GM12864 (cell line): ENCODE measurements around the gene ELOVL7.

Experiments
- DNase-seq: peaks from one replicate; pipeline ENCODE4 v3.0.0-alpha.2; 2011; ENCODE audit warnings: low read depth
- H3K4me3 ChIP-seq: 2 replicates; pipeline ENCODE4 v1.5.1; 2011; ENCODE audit warnings: mild to moderate bottlenecking, low read depth, low read length, control low read depth
- TF ChIP-seq, protein P1 (sequence below): IDR thresholded peaks from 2 replicates; pipeline ENCODE4 v1.5.1; 2011; ENCODE audit warnings: low read depth, mild to moderate bottlenecking, moderate library complexity, low read length, control low read depth, inconsistent platforms; ENCODE audit errors: missing control alignments

Gene ELOVL7

DNA sequence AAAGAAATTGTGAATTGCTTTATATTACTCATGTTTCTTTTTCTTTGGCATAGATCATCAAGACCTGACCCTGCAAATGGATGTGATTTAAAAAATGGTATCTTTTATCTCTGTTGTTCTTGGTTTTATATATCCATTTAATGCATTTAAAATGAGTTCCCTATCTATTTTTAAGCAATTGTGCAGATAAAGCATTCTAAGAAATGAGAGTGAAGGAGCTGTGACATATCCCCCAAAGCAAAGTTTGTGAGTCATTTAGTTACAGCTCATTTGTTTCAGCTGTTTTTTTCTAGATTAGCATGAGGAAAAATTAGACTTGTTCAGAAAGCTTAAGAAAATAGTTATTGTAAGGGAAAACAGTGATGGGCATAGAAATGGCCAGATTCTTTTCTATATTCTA lies 7.6 kb upstream of the ELOVL7 start:
- DNase-seq, result no peak

DNA sequence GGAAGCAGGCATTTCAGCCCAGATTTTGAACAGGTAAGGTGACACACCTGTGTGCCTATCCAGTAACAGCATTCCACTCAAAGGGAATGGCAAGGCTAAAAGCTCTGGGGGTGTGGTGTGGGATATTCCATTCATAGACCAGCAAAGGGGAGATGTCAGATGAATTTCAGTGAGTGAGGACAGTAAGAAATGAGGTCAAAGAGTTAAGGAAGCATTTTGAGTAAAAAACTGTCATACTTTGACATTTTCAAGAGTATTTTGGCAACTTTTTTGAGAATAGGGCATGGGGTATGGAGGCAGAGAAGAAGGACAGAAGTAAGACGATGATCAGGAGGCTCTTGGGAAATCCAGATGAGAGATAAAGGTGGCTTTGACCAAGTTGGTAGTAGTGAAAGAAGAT lies 2.2 kb upstream of the ELOVL7 start:
- H3K4me3 ChIP-seq, result no peak overlapping the region
- TF ChIP-seq, protein P1, sequence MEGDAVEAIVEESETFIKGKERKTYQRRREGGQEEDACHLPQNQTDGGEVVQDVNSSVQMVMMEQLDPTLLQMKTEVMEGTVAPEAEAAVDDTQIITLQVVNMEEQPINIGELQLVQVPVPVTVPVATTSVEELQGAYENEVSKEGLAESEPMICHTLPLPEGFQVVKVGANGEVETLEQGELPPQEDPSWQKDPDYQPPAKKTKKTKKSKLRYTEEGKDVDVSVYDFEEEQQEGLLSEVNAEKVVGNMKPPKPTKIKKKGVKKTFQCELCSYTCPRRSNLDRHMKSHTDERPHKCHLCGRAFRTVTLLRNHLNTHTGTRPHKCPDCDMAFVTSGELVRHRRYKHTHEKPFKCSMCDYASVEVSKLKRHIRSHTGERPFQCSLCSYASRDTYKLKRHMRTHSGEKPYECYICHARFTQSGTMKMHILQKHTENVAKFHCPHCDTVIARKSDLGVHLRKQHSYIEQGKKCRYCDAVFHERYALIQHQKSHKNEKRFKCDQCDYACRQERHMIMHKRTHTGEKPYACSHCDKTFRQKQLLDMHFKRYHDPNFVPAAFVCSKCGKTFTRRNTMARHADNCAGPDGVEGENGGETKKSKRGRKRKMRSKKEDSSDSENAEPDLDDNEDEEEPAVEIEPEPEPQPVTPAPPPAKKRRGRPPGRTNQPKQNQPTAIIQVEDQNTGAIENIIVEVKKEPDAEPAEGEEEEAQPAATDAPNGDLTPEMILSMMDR, result no peak
- DNase-seq, result no peak

More for the DNA sequence above, 7.6 kb upstream of the ELOVL7 start:
- H3K4me3 ChIP-seq, result no peak overlapping the region
- TF ChIP-seq, protein P1, result no peak

DNA sequence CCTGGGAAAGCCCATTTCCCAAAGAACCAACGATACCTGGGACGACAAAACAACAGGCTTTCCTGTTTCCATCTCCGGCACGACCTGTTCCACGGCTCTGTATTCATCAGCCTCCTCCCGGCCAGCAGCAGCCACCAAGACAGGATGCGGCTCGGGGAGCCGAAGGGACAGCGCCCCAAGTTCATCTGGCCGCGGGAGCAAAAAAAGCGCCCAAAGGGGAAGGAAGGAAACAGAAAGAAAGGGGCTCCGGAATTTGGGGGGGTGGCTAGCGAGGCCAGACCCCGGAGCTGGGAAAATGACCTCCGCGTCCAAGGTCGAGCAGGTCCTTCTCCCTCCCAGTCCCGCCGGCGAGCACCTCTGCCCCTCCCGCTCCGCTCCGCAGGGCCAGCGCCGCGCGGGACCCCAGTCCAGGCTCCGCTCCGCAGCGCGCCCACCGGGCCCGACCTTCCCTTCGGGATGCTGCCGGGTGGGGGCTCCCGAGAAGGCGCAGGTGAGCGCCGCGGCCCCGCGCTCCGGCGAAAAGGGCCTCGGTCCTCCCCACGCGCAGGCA lies 608 bp downstream of the ELOVL7 start:
- TF ChIP-seq, protein P1, result no peak
- no peak for DNase-seq
- peak overlapping the region; percentile 81 for H3K4me3 ChIP-seq

DNA sequence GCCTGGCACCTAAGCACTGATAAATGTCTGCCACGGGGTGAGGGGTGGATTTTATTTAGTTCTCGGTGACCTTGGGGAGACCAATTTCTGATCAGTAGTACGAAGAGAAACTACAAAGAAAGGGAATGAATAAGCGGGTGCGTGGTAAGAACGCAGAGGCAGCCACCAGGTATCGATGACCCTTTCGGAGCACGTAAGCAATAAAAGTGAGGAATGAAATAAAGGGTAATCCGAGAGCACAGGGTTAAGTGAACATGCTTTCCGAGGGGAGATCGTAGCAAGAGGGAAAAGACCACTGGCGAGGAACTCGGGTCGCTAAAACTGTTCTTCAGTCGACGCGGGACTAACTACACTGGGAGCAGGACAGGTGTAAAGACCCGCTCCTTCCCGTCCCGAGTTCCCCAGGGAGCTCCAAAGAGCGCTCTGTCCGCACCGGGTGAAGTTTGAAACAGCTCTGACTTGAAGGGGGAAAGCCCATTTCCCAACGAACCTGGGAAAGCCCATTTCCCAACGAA lies 1.1 kb downstream of the ELOVL7 start:
- TF ChIP-seq, protein P1, result no peak

DNA sequence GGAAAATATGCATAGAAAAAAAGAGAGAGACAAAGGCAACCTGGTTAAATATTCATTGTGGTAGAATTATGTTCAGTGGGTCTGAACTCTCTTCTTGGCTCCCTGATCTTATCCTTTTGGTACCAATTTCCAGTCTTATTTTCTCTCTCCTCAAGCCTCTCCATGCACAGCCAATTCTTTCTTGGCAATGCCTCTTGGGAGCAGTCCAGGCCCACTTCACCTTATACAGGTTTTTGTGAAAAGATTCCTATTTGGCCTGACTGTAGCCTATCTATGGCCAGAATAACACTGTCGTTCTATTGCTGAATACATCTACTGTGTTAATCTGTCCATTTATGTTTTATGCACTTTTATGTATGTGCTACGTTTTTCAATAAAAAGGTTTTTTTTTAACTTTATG lies 2.7 kb downstream of the ELOVL7 start:
- TF ChIP-seq, protein P1, result no peak
- DNase-seq, result no peak
- no peak overlapping the region for H3K4me3 ChIP-seq

More for the DNA sequence above, 1.1 kb downstream of the ELOVL7 start:
- DNase-seq, result no peak
- H3K4me3 ChIP-seq, result peak overlapping the region; percentile 81; the same call in 1 of the 2 replicates

DNA sequence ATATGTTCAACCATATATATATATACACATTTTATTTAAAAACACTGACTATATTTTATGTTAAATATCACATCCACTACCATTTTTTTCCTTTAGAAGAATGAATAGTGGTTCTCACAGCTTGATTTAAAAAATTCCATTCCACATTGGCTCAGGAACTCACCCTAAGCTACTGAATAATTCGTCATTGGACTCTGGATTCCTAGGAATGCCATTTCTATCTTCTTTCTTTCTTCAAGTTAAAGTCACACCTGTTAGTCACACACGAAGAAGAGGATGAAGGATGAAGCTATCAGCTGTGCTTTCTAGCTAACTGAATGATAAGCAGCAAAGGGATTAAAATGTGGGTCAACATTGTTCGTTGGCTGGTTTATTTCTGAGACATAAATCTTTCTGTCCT lies 7.9 kb downstream of the ELOVL7 start:
- H3K4me3 ChIP-seq, result no peak overlapping the region
- TF ChIP-seq, protein P1, result no peak
- no peak for DNase-seq

DNA sequence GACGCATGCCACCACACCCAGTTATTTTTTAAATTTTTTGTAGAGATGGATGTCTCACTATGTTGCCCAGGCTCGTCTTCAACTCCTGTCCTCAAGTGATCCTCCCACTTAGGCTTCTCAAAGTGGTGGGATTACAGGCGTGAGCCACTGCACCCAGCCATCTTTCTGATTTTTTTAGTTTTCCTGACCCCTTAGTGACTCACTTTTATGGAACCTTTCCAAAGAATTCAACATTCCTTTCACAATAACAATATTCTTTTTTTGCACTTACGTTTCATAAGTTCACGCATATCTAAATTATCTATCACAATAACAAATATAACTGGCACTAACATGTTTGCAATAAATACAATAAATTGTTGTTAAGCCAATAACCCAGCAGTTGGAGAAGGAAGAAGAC lies 8.5 kb downstream of the ELOVL7 start:
- H3K4me3 ChIP-seq, result no peak overlapping the region
- no peak for DNase-seq
- TF ChIP-seq, protein P1, result no peak
